GM12891 (cell line): Measurements from ENCODE around the gene COL26A1.

Source experiments
- POLR2A ChIP-seq: IDR thresholded peaks from 2 replicates; pipeline ENCODE4 v1.6.1; 2011; ENCODE audit warnings: low read depth, low read length, control low read depth
- POLR2AphosphoS5 ChIP-seq: IDR thresholded peaks from 2 replicates; pipeline ENCODE4 v1.6.1; 2011; ENCODE audit warnings: low read depth, low read length, control low read depth
- POU2F2 ChIP-seq: IDR thresholded peaks from 2 replicates; pipeline ENCODE4 v1.6.1; 2011; ENCODE audit warnings: low read depth, mild to moderate bottlenecking, control low read depth, low read length, moderate library complexity
- SPI1 ChIP-seq: IDR thresholded peaks from 2 replicates; pipeline ENCODE4 v1.6.1; 2011; ENCODE audit warnings: low read depth, low read length, control low read depth
- TAF1 ChIP-seq: IDR thresholded peaks from 2 replicates; pipeline ENCODE4 v1.6.1; 2011; ENCODE audit warnings: low read depth, low read length, control low read depth

GRCh38 chr7:101332026-101332425 lies 30.6 kb upstream of the COL26A1 start:
- TF ChIP-seq POLR2A (no peak), POLR2AphosphoS5 (no peak), SPI1 (no peak), POU2F2 (no peak), TAF1 (no peak)
